GM06990 (cell line): ENCODE results near the gene DMBT1.

Experiments
- DNase-seq: peaks from one replicate; pipeline ENCODE4 v3.0.0-alpha.2; 2011; ENCODE audit not compliant: insufficient read length; ENCODE audit errors: extremely low read depth
- H3K27me3 ChIP-seq: replicated peaks from 2 replicates; pipeline ENCODE4 v1.6.0; 2011; ENCODE audit warnings: low read length; ENCODE audit not compliant: control insufficient read depth, insufficient read depth
- H3K36me3 ChIP-seq: 2 replicates; pipeline ENCODE4 v1.5.1; 2011; ENCODE audit warnings: low read length; ENCODE audit not compliant: control insufficient read depth, insufficient read depth
- H3K4me3 ChIP-seq: replicated peaks from 2 replicates; pipeline ENCODE4 v1.5.1; 2011; ENCODE audit warnings: low read depth, mild to moderate bottlenecking, control low read depth, low read length
- CTCF ChIP-seq: IDR thresholded peaks from 2 replicates; pipeline ENCODE4 v1.5.1; 2011; ENCODE audit warnings: low read length, control low read depth, mild to moderate bottlenecking, inconsistent platforms; ENCODE audit not compliant: insufficient read depth, poor library complexity, severe bottlenecking

DMBT1 gene

GRCh38 chr10:122688293-122688989, 127.9 kb downstream of the DMBT1 start:
- no peaks in the 10 kb centered on the region for H3K36me3 ChIP-seq
- H3K27me3 ChIP-seq, result no peaks in the 10 kb centered on the region; the same call in 1 of the 2 replicates
- DNase-seq, result no peak
- no peak for TF ChIP-seq CTCF
- H3K4me3 ChIP-seq, result no peak overlapping the region

- DNase-seq, result no peak
- TF ChIP-seq CTCF, result no peak
- Histone ChIP-seq H3K4me3 (no peak overlapping the region), H3K27me3 (no peaks in the 10 kb centered on the region; the same call in 1 of the 2 replicates), H3K36me3 (no peaks in the 10 kb centered on the region)
These were observed 128.7 kb downstream of the DMBT1 start for GRCh38 chr10:122689146-122689820.

- no peak for DNase-seq
- no peak overlapping the region for H3K4me3 ChIP-seq
- no peak for TF ChIP-seq CTCF
- no peaks in the 10 kb centered on the region for H3K36me3 ChIP-seq
- no peaks in the 10 kb centered on the region for H3K27me3 ChIP-seq
These were observed 132.2 kb downstream of the DMBT1 start for GRCh38 chr10:122692744-122693143.
